Right ventricle myocardium inferior (tissue), 1 donor: ENCODE measurements around the gene XAF1. TPM values are rescaled to one million over a fixed set of nuclear protein-coding genes. Genes with fewer than 3 reads are reported as not detected.
"Not testable (repeated sequence)": the region's sequence is repeated elsewhere in the genome, so short reads cannot be mapped to it uniquely, and the experiment has no call there.

Source experiments
- ATAC-seq: fragments of 200-7000 bp; cut with Tn5 transposase; one replicate; pipeline ENCODE4 v1.9.1; 2020; ENCODE audit warnings: mild to moderate bottlenecking, moderate library complexity
- DNase-seq: peaks from one replicate; pipeline ENCODE4 v3.0.0; 2021; ENCODE audit errors: missing footprints
- intact Hi-C: fragments of 100-400 bp; cut with DNase I; formaldehyde crosslinking; loops from one replicate; pipeline ENCODE4 v1.11.0; 2022
- total RNA-seq: library from RNA; stranded (reverse); fragmentation: NEBNext Ultra II Directional; extraction: Animal tissue kit (Norgen Biotek cat#: 25700); gene quantifications from one replicate; pipeline ENCODE4 v1.2.1, GENCODE V29; 2021
- donor health status: DM: no; HTN: yes; CAD: no; lungs with severe emphysema.

XAF1 gene
- total RNA-seq, 1 donor from 2014 or later, result 16.8 TPM

DNA sequence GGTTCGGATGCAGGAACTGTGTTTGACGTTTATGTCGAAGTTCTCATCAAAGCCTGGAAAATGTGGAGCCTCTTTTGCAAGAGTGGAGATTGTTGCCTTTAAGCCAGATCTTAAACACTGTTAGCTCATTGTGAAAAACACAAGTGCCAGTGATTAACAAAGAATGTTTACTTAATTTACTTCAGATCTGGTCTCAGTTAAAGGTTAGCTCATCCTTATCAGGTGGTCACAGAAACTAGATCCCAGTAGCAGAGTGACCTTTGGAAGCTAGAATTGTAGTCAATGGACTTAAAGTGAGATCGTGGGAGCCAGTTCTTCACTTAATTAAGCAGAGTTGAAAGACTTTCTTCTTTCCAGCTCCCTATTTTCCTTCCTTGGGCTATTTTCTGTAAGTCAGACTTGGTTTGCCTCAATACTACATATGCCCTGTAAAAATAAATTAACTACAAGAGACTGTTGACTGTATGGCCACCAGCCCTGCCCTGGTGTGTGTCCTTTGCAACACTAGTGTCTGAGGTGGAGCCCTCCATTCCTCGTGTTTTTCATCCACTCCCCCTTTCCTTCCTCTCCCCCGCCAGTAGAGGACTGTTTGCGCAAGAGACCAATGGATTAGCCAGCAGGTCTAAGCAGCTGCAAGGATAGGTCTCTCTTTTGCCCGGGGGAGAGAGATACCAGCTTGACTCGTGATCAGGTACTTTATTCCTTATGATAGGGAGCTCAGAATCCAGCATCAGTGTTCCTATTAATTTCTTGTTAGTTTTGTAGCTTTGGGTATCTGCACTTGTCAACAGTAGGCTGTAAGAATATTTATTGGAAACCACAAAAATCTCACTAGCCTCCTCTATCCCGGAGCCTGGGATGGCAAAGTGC lies 40.4 kb downstream of the XAF1 start:
- intact Hi-C loops, result no loop called here
- ATAC-seq (no peak), DNase-seq (no peak)

- ATAC-seq (no peak), DNase-seq (no peak)
- intact Hi-C loops, result no loop called here
Measured at GRCh38 chr17:6796887-6797490, 41.1 kb downstream of the XAF1 start.

DNA sequence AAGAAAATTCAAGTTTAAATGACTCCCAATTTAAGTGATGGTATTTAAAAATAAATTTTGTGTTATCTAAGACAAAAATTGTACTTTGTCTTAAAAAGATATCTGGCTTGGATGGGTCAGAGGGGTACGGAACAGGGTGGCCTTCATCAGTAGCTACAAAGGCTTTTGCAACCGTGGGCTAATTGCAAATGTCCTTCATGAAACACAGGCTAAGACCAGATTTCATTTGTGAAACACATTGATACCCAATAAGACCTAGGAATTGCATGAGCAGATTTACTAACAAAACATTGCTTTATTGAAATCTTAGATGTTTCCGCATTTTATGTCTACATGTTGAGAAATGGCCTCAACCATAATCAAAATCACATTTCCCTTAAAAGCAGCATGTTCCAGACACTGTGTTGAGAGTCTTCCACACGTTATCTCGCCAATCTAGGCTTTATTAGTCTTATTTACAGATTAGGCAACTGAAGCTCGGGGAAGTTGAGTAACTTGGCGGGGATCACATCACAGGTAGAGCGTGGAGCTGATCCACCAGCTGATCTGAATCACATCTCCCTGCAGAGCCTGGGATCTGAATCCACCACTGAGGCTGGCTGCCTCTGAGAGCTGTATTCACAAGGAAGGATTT lies 42.0 kb downstream of the XAF1 start:
- ATAC-seq (no peak), DNase-seq (no peak)
- intact Hi-C loops, result no loop called here

- DNase-seq (no peak), ATAC-seq (no peak)
- intact Hi-C loops, result loop anchor here (2.0 kb wide), 1 partner anchor 131 kb away; no protein-coding TSS in a partner anchor
Measured at GRCh38 chr17:6799738-6800137, 43.9 kb downstream of the XAF1 start.

DNA sequence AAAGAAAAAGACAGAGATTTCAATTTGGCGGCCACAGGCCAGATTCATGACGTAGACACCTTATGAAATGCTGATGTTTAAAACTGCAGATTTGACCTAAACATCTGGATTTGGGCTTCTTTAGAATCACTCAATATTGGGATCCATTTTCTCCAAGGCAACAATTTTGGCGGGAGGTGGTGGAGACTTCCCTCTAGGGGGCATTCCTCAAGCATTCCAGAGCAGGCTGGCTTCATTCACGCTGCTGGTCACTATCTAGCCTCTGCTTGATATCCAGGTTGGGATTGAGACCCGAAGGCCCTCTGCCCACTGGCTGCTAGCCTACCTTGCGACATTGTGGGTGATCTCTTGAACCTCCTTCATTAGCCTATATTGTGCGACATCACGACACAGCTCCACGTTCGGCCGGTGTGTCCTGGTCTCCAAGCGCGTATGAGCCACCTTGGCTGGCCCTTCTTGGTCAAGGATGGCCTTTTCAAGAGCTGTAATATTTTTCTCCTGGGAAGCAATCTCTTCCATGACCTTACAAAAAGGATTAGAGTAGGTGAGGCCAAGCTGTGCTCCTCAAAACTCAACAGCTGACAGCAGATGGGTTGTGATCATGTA lies 44.7 kb downstream of the XAF1 start:
- intact Hi-C loops, result loop anchor here (2.0 kb wide), 1 partner anchor 132 kb away; no protein-coding TSS in a partner anchor
- no peak for DNase-seq
- no peak for ATAC-seq

DNA sequence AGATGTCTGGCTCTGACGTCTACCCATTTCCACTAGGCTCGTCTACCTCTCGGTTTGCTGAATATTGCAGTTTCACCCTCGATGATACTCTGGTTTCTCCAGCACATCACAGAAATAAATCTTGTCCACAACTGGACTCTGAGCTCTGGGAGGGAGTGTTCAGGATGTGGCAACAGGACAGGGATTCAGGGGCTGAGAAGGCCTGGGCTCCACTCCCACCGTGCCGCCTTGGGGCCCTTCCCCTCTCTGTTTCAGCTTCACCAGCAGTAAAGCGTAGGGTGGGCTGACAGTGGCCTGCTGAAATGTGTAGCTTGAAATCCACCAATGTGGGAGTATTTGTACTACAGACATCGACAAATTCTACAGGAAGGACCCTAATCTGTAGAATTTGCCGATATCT lies 55.7 kb downstream of the XAF1 start:
- intact Hi-C loops, result no loop called here
- ATAC-seq (no peak), DNase-seq (no peak)

GRCh38 chr17:6812295-6812694 lies 56.4 kb downstream of the XAF1 start:
- intact Hi-C loops, result no loop called here
- DNase-seq (no peak), ATAC-seq (no peak)

DNA sequence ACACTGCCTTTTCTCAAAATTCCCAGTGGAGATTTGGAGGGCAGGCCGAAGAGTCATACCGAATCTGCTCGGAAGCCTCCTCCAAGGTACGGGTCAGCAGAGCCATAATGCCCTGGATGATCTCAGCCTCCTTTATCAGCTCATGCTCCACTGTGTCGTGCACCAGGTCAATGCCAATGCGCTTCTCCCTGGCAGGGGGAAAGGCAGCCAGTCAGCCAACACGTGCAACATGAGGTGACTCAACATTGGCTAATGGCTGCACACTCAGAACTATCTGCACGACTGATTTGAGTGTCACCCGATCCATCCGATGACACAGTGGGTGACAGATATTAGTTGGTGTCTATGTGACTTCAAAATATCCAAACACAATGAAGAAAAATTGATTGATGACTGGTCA lies 59.9 kb downstream of the XAF1 start:
- ATAC-seq (no peak), DNase-seq (no peak)
- intact Hi-C loops, result no loop called here

DNA sequence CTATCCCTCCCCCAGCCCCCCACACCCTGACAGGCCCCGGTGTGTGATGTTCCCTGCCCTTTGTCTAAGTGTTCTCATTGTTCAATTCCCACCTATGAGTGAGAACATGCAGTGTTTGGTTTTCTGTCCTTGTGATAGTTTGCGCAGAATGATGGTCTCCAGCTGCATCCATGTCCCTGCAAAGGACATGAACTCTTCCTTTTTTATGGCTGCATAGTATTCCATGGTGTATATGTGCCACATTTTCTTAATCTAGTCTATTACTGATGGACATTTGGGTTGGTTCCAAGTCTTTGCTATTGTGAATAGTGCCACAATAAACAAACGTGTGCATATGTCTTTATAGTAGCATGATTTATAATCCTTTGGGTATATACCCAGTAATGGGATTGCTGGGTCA lies 60.5 kb downstream of the XAF1 start:
- ATAC-seq, DNase-seq, intact Hi-C loops: not testable (repeated sequence)

- ATAC-seq (no peak), DNase-seq (no peak)
- intact Hi-C loops, result no loop called here
Measured at GRCh38 chr17:6818938-6819337, 63.1 kb downstream of the XAF1 start.

GRCh38 chr17:6823011-6823442 lies 67.2 kb downstream of the XAF1 start:
- no peak for ATAC-seq
- intact Hi-C loops, result no loop called here

More at GRCh38 chr17:6823011-6823442, 67.2 kb downstream of the XAF1 start:
- DNase-seq, result no peak

Other genes with a start within 250 kb of the XAF1 start
- gene PITPNM3, start 199.5 kb upstream of the XAF1 start, total RNA-seq, result 0.46 TPM
- 5.1 TPM for gene KIAA0753, start 115.3 kb upstream of the XAF1 start, total RNA-seq
- 52.9 TPM for gene TXNDC17, start 115.0 kb upstream of the XAF1 start, total RNA-seq
- 16.5 TPM for gene MED31, start 104.4 kb upstream of the XAF1 start, total RNA-seq
- gene C17orf100, start 104.3 kb upstream of the XAF1 start, total RNA-seq, result 0.92 TPM
- not detected for gene SLC13A5, start 42.7 kb upstream of the XAF1 start, total RNA-seq
- not detected for gene FBXO39, start 20.2 kb downstream of the XAF1 start, total RNA-seq
- gene TEKT1, start 75.7 kb downstream of the XAF1 start, total RNA-seq, result not detected
- gene ALOX12, start 240.0 kb downstream of the XAF1 start, total RNA-seq, result 0.11 TPM